Vagina (tissue), 2 donors: ENCODE data around the gene LOXL4. TPM values are rescaled to one million over a fixed set of nuclear protein-coding genes. Genes with fewer than 3 reads are reported as not detected.

Experiments used
- DNase-seq, 2 donors: peaks; one replicate each; pipeline ENCODE4 v3.0.0-alpha.2; 2017; ENCODE audit errors: extremely low spot score in 2 of 2
- H3K27ac ChIP-seq: fragments of 200-600 bp; sonication (generic); one replicate; pipeline ENCODE4 v1.5.1; 2019
- H3K27me3 ChIP-seq: fragments of 200-600 bp; sonication (generic); one replicate; pipeline ENCODE4 v1.5.1; 2019
- H3K36me3 ChIP-seq, 2 donors: fragments of 200-600 bp; sonication (generic); one replicate each; pipeline ENCODE4 v1.5.1; 2017 to 2019
- H3K4me1 ChIP-seq: fragments of 200-600 bp; sonication (generic); one replicate; pipeline ENCODE4 v1.5.1; 2019
- H3K4me3 ChIP-seq, 2 donors: fragments of 200-600 bp; sonication (generic); 1 replicate in 1 of 2; 2 replicates in 1 of 2; pipeline ENCODE4 v1.5.1; 2016 to 2019
- H3K9me3 ChIP-seq: fragments of 200-600 bp; sonication (generic); one replicate; pipeline ENCODE4 v1.5.1; 2019
- CTCF ChIP-seq, 3 experiments: fragments of 450-650 bp in 2 of 3; fragments of 200-600 bp in 1 of 3; sonication (generic) in 1 of 3; IDR thresholded peaks; one replicate each; pipeline ENCODE4 v1.5.1; 2017 to 2019; ENCODE audit warnings: antibody characterized with exemption in 3 of 3, mild to moderate bottlenecking in 2 of 3, moderate library complexity in 2 of 3
- POLR2A ChIP-seq, 2 donors: fragments of 450-650 bp; IDR thresholded peaks; one replicate each; pipeline ENCODE4 v1.6.1; 2017; ENCODE audit warnings: antibody characterized with exemption in 2 of 2, mild to moderate bottlenecking in 2 of 2, moderate library complexity in 2 of 2
- POLR2AphosphoS5 ChIP-seq, 2 donors: sonication (generic); formaldehyde crosslinking; IDR thresholded peaks; one replicate each; pipeline ENCODE4 v1.9.0; 2017; ENCODE audit warnings: antibody characterized with exemption in 2 of 2, mild to moderate bottlenecking in 2 of 2, low read depth in 1 of 2; ENCODE audit not compliant: insufficient read depth in 1 of 2
- intact Hi-C: fragments of 100-400 bp; cut with DNase I; formaldehyde crosslinking; loops from one replicate; pipeline ENCODE4 v1.15.1; 2023
- total RNA-seq: library from RNA; depleted of rRNA; stranded (reverse); fragments of >200 nt; gene quantifications from one replicate; pipeline ENCODE4 v1.2.3, GENCODE V29; 2016

The LOXL4 gene
- total RNA-seq, 1 donor from 2014 or later, result 5.2 TPM

- DNase-seq, result no peak
- TF ChIP-seq POLR2AphosphoS5 (IDR thresholded peaks at IDR 0.05; ENCODE audit: insufficient read depth in 1 of 2, low read depth in 1 of 2) (no peak), CTCF (IDR thresholded peaks at IDR 0.05) (no peak), POLR2A (IDR thresholded peaks at IDR 0.05) (no peak)
Measured at GRCh38 chr10:98244141-98244540, 23.9 kb downstream of the LOXL4 start.

GRCh38 chr10:98242823-98243222 lies 25.2 kb downstream of the LOXL4 start:
- DNase-seq, result no peak
- Histone ChIP-seq H3K27ac (no peak overlapping the region), H3K36me3 (peaks cover 0 to 35% of the 10 kb centered on the region in 2 donors), H3K27me3 (no peaks in the 10 kb centered on the region), H3K4me3 (no peak overlapping the region), H3K9me3 (no peaks in the 10 kb centered on the region), H3K4me1 (no peaks in the 10 kb centered on the region)
- intact Hi-C loops, result no loop called here
- TF ChIP-seq POLR2A (IDR thresholded peaks at IDR 0.05), result no peak
- no peak for TF ChIP-seq POLR2AphosphoS5 (IDR thresholded peaks at IDR 0.05; ENCODE audit: insufficient read depth in 1 of 2, low read depth in 1 of 2)
- no peak for TF ChIP-seq CTCF (IDR thresholded peaks at IDR 0.05)

More at GRCh38 chr10:98244141-98244540, 23.9 kb downstream of the LOXL4 start:
- H3K4me1 ChIP-seq, result no peaks in the 10 kb centered on the region
- no peak overlapping the region for H3K4me3 ChIP-seq
- H3K27me3 ChIP-seq, result no peaks in the 10 kb centered on the region
- peaks cover 0 to 43% of the 10 kb centered on the region in 2 donors for H3K36me3 ChIP-seq
- intact Hi-C loops, result no loop called here
- no peak overlapping the region for H3K27ac ChIP-seq
- H3K9me3 ChIP-seq, result no peaks in the 10 kb centered on the region

- no peak overlapping the region for H3K27ac ChIP-seq
- H3K36me3 ChIP-seq, result peaks cover 0 to 45% of the 10 kb centered on the region in 2 donors
- TF ChIP-seq CTCF (IDR thresholded peaks at IDR 0.05), result no peak
- no peak for TF ChIP-seq POLR2A (IDR thresholded peaks at IDR 0.05)
- H3K9me3 ChIP-seq, result no peaks in the 10 kb centered on the region
- no peaks in the 10 kb centered on the region for H3K27me3 ChIP-seq
- intact Hi-C loops, result no loop called here
- DNase-seq, result no peak
- no peak overlapping the region for H3K4me3 ChIP-seq
- no peaks in the 10 kb centered on the region for H3K4me1 ChIP-seq
Measured at GRCh38 chr10:98240524-98240923, 27.5 kb downstream of the LOXL4 start.

- H3K4me3 ChIP-seq, result no peak overlapping the region
- H3K4me1 ChIP-seq, result no peaks in the 10 kb centered on the region
- intact Hi-C loops, result no loop called here
- H3K27me3 ChIP-seq, result no peaks in the 10 kb centered on the region
- TF ChIP-seq POLR2AphosphoS5 (IDR thresholded peaks at IDR 0.05; ENCODE audit: insufficient read depth in 1 of 2, low read depth in 1 of 2), result no peak
- TF ChIP-seq CTCF (IDR thresholded peaks at IDR 0.05), result no peak
- no peak for TF ChIP-seq POLR2A (IDR thresholded peaks at IDR 0.05)
- no peak for DNase-seq
- peaks cover 0 to 38% of the 10 kb centered on the region in 2 donors for H3K36me3 ChIP-seq
- no peaks in the 10 kb centered on the region for H3K9me3 ChIP-seq
- no peak overlapping the region for H3K27ac ChIP-seq
Measured at GRCh38 chr10:98238391-98238790, 29.6 kb downstream of the LOXL4 start.

- TF ChIP-seq POLR2AphosphoS5 (IDR thresholded peaks at IDR 0.05; ENCODE audit: insufficient read depth in 1 of 2, low read depth in 1 of 2), result no peak
- Histone ChIP-seq H3K36me3 (peaks cover 0 to 38% of the 10 kb centered on the region in 2 donors), H3K4me3 (no peak overlapping the region), H3K9me3 (no peaks in the 10 kb centered on the region), H3K27me3 (no peaks in the 10 kb centered on the region), H3K4me1 (no peaks in the 10 kb centered on the region), H3K27ac (no peak overlapping the region)
- no peak for DNase-seq
- intact Hi-C loops, result no loop called here
Measured at GRCh38 chr10:98236862-98237261, 31.1 kb downstream of the LOXL4 start.
